Measurements from ENCODE around the gene MT1H.

DNA sequence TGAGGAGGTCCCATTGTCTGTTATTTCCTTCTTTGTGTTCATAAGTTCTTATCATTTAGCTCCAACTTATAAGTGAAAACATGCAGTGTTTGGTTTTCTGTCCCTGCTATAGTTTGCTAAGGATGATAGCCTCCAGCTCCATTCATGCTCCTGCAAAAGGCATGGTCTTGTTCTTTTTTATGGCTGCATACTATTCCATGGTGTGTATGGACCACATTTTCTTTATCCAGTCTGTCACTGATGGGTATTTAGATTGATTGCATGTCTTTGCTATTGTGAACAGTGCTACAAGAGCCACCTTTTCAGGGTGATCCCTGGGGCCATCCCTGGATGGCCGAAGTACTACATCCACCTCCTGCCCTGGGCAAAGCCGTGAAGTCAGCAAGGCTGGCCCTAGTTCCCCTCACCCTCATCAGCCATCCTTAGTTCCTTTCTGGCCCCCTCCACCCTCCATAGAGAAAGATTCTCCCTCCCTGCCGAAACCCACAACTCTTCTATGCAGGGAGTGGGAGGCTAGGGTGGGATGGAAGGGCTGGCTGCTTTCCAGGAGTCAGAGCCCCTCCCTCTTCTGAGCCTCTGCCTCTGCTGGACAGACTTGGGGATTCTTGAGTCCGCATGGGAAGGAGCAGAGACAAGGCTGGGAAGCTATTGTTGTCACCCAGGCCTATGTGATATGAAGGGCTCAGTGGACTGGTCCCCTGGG lies 21.0 kb downstream of the MT1H start:
- TF ChIP-seq, protein P1, sequence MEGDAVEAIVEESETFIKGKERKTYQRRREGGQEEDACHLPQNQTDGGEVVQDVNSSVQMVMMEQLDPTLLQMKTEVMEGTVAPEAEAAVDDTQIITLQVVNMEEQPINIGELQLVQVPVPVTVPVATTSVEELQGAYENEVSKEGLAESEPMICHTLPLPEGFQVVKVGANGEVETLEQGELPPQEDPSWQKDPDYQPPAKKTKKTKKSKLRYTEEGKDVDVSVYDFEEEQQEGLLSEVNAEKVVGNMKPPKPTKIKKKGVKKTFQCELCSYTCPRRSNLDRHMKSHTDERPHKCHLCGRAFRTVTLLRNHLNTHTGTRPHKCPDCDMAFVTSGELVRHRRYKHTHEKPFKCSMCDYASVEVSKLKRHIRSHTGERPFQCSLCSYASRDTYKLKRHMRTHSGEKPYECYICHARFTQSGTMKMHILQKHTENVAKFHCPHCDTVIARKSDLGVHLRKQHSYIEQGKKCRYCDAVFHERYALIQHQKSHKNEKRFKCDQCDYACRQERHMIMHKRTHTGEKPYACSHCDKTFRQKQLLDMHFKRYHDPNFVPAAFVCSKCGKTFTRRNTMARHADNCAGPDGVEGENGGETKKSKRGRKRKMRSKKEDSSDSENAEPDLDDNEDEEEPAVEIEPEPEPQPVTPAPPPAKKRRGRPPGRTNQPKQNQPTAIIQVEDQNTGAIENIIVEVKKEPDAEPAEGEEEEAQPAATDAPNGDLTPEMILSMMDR (IDR thresholded peaks at IDR 0.05) = no peak
- no peak for TF ChIP-seq EP300 (IDR thresholded peaks at IDR 0.05)
- TF ChIP-seq POLR2AphosphoS5 (IDR thresholded peaks at IDR 0.05) = no peak
